GM21360 (cell line): Measurements from ENCODE around the gene OCIAD1.
"Not testable (repeated sequence)": the region's sequence is repeated elsewhere in the genome, so short reads cannot be mapped to it uniquely, and the experiment has no call there.

Source experiments
- ATAC-seq: cut with Tn5 transposase; IDR thresholded peaks from one replicate; pipeline ENCODE4 v1.9.1; 2021; ENCODE audit warnings: mild to moderate bottlenecking, moderate library complexity; ENCODE audit not compliant: unreplicated experiment

Gene OCIAD1

DNA sequence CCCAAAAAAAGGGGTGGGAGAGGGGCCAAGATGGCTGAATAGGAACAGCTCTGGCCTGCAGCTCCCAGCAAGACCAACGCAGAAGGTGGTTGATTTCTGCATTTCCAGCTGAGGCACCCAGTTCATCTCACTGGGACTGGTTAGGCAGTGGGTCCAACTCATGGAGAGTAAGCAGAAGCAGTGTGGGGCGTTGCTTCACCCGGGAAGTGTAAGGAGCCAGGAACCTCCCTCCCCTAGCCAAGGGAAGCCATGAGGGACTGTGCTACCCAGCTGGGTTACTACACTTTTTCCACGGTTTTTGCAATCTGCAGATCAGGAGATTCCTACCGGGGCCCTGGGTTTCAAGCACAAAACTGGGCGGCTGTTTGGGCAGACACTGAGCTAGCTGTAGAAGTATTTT, 13.9 kb upstream of the OCIAD1 start:
- no peak for ATAC-seq

DNA sequence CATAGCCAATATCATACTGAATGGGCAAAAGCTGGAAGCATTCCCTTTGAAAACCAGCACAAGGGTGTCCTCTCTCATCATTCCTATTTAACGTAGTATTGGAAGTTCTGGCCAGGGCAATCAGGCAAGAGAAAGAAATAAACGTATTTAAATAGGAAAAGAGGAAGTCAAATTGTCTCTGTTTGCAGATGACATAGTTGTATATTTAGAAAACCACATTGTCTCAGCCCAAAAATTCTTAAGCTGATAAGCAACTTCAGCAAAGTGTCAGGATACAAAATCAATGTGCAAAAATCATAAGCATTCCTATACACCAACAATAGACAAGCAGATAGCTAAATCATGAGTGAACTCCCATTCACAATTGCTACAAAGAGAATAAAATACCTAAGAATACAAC, 9.5 kb upstream of the OCIAD1 start:
- not testable (repeated sequence) for ATAC-seq

DNA sequence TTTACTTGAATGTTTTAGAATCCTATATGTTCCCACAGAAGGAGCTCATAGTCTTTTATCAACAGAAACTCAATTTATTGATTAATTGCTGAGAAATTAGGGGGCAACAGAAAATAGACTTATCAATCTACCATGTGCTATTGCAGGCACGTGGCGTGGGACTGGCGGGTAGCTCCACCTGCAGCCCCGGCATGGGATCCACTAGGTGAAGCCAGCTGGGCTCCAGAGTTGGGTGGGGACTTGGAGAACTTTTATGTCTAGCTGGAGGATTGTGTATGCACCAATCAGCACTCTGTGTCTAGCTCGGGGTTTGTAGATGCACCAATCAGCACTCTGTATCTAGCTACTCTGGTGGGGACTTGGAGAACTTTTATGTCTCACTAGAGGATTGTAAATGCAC, 3.3 kb upstream of the OCIAD1 start:
- no peak for ATAC-seq

DNA sequence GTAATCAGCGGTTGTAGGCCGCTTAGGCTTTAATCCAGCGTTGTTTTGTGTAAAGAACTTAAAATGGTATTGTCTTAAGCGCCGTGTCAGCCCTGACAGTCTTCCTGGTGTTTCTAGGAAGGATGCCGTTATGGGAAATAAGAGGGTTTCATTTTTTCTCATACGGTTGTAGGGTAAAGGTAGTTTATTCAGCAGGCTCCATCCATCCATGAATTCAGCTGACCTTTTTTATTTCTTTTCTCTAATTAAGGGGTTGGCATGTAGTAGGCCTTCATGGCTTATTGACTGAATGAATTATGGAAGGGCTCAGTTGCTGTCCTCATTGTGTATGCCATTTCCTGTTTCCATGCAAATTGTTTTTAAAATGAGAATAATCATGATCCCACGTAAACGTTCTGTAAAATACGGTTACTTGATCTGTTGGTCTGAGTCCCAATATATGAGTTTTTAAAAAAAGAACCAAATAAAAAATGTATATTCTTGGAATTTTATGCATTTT, 693 bp downstream of the OCIAD1 start:
- ATAC-seq = no peak

DNA sequence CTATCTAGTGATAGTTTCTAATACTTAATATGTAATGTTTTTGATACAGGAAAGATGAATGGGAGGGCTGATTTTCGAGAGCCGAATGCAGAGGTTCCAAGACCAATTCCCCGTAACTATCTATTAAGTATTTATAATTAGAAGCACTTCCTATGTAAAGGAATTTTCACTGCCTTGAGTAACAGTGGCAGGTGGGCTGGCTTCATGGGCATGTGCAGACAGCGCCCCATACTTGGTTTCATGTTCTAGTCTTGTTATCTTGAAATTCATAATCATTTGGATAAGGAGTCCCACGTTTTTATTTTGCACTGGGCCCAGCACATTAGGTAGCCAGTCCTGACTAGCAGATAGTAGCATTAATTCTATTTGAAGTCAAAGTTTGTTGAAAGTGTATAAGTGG, 1.7 kb downstream of the OCIAD1 start:
- no peak for ATAC-seq

DNA sequence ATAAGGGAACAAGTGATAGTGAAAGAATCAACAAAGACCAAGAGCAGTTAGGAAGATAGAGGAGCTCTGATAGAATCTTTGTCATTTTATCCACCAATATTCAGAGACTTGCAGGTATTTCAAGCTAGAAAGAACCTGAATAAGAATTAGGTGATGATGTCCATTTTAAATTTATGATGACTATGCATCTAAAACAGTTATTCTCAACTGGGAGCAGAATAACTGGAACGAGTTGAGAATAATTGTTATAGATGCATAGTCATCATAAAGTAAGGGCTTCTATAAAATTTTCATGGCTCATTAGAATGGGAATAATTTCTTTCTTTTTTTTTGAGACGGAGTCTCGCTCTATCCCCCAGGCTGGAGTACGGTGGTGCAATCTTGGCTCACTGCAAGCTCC, 5.8 kb downstream of the OCIAD1 start:
- no peak for ATAC-seq

DNA sequence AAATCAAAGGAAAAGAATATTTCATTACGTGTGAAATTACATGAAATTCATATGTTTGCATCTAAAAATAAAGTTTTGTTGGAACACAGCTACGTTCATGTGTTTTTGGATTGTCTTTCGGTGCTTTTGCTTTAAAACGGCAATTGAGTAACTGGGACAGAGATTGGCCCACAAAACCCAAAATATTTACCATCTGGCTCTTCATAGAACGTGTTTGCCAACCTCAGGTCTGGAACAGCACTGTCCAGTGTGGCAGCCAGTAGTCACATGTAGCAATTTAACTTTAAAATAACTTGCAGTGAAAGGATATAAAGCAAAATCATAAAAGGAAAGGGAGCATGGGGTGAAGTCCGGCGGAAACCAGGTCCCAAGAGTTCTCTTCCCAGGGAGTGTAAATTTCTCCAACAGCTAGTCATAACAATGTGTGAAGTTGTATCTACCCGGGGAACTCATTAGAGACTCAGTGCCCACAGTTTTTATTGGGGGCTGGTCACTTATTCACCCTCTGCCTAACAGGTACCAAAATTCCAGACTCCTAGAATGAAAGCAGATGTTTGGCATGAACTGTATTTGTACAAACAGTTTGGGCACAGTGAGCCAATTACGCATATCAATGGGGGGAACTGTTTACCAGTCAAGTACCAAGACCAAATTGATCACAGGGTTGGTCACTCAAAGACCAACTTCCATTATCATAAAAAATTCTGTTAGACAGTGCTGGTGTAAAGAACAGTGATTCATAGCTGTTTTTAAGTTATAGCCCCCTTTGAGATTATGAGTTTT, 10.3 kb downstream of the OCIAD1 start:
- no peak for ATAC-seq

DNA sequence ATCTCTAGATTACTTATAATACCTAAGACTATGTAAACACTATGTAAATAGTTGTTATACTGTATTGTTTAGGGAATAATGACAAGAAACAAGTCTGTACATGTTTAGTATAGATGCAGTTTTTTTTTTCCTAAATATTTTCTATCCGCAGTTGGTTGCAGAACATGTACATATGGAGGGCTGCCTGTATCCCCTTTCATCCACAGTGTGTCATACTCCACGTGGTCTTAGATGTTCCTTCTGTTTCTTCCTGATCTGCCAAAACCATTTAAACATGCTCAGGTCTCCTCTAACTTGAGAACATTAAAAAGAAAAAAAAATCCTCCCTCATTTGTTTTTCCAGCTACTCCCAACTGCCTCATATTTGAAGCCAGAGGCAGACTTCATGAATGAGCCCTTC, 14.0 kb downstream of the OCIAD1 start:
- ATAC-seq = no peak

DNA sequence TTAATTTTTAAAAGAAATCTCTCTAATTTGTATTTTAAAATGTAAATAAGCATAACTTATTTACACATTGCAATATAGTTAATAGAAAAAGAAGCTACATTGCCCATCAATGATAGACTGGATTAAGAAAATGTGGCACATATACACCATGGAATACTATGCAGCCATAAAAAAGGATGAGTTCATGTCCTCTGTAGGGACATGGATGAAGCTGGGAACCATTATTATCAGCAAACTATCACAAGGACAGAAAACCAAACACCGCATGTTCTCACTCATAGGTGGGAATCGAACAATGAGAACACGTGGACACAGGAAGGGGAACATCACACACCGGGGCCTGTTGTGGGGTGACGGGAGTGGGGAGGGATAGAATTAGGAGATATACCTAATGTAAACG, 17.9 kb downstream of the OCIAD1 start:
- not testable (repeated sequence) for ATAC-seq

DNA sequence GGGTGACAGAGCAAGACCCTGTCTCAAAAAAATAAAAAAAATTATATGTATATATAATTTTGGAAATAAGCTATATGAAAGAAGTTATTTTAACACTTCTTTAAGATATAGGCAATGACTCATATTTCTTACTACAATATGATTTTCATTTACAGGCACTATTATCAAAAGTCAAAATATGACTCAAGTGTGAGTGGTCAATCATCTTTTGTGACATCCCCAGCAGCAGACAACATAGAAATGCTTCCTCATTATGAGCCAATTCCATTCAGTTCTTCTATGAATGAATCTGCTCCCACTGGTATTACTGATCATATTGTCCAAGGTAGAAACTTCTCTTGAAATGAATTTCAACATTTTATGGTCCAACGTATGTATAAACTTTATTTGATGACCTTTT, 20.8 kb downstream of the OCIAD1 start:
- ATAC-seq = no peak

DNA sequence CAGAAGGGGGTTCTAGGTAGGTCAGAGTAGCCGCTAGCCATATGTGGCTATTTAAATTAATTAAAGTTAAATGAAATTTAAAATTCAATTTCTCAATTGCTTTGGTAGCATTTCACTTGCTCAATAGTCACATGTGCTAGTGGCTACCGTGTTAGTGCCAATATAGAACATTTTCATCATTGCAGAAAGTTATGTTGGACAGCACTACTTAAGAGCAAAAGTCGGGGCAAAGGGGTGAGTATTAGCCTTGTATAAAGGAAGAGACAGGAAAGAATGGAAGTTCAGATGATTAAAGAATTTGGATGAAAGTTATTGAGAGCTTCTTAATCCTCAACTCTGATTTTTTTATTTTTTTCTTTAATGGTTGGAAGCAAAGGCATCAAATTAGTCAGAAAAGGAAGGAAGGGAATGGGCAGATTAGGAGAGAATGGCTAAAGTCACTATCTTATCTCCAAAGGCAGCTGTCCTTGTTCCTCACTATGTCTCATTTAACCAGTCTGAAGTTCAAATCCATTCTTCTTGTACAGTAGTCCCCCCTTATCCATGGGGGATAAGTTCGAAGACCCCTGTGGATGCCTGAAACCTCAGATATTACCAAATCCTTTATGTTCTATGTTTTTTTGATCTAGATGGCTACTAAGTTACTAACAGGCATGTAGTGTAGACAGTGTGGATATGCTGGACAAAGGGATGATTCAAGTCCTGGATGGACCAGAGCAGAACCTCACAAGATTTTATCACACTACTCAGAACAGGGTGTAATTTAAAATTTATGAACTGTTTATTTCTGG, 22.9 kb downstream of the OCIAD1 start:
- no peak for ATAC-seq

DNA sequence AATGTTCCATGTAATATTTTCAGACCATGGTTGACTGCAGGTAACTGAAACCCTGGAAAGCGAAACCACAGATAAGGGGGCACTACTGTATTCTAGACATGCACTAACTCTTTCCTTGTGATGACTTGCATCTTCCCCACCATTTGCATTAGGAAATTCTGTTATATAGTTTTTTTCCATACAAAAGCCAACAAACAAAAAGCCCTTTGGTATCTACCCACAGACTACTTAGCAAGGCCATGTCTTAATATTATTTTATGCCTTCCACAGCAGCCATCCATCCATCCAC, 23.5 kb downstream of the OCIAD1 start:
- ATAC-seq = no peak

DNA sequence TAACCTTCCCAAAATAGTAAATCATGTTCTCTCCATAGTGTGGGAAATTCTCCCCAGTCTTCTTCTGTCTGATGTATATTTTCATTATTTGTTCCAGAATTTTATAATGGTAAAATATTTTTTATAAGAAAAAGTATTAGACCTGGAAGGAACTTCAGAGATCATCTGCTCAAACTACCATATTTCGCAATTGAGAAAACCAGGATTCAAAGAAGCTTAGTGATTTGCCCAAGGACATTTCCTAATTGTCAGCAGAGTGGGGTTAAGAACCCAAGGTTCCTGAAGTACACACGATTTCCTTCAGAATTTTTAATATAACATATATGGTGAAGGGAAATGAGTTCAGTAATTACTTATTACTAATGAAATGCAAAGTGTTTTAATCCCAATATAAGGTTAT, 24.1 kb downstream of the OCIAD1 start:
- ATAC-seq = no peak

DNA sequence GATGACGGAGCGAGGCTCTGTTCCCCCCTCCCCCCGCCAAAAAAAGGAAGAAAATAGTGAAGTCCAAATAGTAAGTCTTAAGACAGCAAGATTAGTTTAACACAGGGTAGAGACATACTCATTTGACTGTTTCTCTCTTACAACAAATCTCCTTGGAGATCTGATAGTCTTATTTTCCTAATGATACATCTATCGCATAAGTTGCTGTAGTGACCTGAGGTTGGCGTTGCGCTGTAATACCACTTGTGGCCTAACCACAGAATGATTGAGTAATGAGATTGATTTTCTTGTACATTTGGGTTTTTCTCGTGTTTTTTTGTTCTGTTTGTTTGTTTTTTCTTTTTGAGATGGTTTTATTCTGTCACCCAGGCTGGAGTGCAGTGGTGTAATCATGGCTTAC, 27.2 kb downstream of the OCIAD1 start:
- no peak for ATAC-seq

DNA sequence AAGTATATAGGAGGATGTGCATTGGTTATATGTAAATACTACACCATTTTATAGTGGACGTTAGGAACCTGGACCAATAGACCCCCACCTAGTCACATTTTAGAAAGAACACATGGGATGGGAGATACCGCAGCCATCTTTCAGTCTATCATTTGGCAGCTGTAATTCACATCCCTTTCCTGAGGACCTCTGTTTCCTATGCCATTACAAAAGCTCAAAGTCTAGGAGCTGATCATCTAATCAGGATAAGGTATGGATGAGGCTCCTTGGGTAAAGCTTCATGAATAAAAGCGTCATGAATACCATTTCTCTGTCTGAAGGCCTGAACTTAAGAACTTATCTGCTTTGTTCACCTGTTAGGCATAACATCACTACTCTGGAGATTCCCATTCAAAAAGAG, 31.1 kb downstream of the OCIAD1 start:
- no peak for ATAC-seq

DNA sequence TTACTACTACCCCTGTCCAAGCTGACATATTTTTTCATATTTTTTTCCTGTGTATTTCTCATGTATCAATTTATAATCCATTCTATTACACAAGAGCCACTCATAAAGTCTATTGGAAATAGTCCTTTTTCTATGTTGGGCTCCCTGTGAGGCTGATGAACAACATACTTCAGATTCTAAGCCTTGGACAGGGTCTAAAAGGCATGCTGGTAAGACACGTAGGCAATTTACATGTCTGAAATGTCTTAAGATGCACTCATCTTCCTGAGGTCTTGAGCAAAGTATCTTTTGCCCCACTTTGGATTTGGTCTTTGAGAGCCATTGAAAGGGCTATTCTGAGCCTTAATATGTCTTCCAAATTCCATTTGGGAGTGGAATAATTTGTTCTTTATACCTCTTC, 31.8 kb downstream of the OCIAD1 start:
- no peak for ATAC-seq

DNA sequence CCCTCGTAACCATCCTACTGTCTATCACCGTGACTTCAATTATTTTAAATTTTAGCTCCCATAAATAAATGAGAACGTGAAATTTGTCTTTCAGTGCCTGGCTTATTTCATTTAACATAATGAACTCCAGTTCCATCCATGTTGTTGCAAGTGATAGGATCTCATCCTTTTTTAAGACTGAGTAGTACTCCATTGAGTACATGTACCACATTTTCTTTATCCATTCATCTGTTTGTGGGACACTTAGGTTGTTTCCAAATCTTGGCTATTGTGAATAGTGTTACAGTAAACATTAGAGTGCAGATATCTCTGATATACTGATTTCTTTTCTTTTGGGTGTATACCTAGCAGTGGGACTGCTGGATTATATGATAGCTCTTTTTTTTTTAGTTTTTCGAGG, 32.8 kb downstream of the OCIAD1 start:
- no peak for ATAC-seq

DNA sequence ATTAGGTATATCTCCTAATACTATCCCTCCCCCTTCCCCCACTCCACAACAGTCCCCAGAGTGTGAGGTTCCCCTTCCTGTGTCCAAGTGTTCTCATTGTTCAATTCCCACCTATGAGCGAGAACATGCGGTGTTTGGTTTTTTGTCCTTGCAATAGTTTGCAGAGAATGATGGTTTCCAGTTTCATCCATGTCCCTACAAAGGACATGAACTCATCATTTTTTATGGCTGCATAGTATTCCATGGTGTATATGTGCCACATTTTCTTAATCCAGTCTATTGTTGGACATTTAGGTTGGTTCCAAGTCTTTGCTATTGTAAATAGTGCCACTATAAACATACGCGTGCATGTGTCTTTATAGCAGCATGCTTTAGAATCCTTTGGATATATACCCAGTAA, 33.8 kb downstream of the OCIAD1 start:
- not testable (repeated sequence) for ATAC-seq

DNA sequence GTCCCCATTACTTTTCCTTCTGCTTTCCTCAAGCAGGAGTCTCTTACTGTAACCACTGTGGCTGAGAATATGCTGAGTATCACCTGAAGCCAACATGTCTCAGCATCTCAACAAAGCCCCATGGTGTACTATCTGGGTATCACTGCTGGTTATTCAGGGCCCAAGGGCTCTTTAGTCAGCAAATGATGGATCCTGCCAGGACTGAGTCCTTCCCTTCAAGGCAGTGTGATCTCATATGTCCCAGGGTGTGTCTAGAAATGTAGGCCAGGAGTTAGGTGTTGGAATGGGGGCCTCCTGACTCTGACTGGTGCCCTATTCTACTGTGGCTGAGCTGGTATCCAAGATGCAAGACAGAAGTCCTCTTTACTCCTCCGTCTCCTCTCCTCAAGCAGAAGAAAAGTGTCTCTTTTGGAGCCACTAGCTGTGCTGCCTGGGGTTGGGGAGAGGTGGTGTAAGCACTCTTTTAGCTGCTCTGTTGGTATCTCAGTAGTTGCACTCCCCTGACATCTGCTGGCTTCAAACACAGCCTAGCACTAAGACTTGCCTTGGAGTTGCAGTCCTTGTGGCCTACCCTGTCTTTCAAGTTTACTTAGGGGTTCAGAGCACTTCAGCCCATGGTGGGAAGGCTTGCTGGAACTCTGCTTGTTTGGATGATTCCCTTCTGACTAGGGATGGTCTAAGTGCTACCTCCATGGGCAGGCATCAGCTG, 47.1 kb downstream of the OCIAD1 start:
- no peak for ATAC-seq

DNA sequence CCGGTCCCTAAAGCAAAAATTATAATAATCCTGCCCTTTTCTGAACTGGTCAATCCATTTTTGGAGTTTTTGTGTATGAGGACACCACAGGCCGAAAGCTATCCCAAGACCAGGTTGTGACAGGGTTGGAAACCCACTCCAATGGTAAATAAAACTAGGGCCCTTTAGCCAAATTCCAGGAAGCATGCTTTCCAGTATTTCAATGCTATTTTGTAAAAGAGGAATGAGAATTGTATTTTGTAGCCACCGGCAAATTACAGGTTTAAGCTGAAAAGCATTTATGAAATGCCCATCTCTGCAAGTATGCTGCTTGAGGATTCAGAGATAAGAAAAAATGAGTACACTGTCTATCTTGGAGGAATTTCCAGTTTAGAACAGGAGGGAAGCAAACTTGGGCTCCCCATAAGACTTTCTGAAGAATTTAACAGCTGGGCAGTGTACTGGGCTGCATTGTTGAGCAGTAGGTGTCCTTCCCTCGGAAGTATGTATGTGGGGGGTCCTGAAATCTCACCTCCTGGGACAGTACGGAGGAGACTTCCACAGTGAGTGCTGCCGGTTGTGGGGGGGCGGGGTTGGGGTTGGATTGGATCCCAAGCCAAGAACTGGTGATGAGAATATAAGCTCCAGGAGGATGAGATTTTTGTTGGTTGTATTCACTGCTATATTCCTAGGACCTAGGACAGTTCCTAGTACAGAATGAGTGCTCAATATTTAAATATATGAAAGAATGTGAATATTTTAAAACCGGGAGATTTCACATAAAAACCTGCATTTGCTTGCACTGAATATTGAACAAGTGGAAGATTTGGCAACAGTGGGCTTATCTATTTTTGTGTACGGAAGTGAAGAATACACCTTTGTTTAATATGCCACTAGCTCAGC, 48.9 kb downstream of the OCIAD1 start:
- ATAC-seq = no peak

DNA sequence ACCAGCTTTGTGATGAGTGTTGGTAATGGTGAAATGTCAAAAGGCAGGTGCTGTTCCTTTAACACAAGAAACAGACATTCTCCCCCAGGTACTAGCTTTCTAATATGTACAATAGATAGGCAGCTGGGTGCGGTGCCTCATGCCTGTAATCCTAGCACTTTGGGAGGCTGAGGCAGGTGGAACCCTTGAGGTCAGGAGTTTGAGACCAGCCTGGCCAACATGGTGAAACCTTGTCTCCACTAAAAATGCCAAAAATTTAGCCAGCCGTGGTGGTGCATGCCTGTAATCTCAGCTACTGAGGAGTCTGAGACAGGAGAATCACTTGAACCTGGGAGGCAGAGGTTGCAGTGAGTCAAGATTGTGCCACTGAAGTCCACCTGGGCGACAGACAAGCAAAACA, 50.8 kb downstream of the OCIAD1 start:
- not testable (repeated sequence) for ATAC-seq
